ENCODE measurements around the gene NMUR2.

GRCh38 chr5:152389208-152389849 is 15.8 kb downstream of the NMUR2 start:
- no peak for TF ChIP-seq EZH2 (IDR thresholded peaks at IDR 0.05; ENCODE audit: borderline replicate concordance, insufficient read depth, low read length, poor library complexity, severe bottlenecking)
- TF ChIP-seq CTCF (IDR thresholded peaks at IDR 0.05; ENCODE audit: poor library complexity, severe bottlenecking), result no peak
- no peak for TF ChIP-seq RAD21 (conservative IDR thresholded peaks at IDR 0.05)
- TF ChIP-seq SMC3 (conservative IDR thresholded peaks at IDR 0.05; ENCODE audit: poor library complexity), result no peak
- TF ChIP-seq POLR2AphosphoS5 (IDR thresholded peaks at IDR 0.05), result no peak
- no peak for TF ChIP-seq EP300 (conservative IDR thresholded peaks at IDR 0.05; ENCODE audit: poor library complexity, severe bottlenecking)
- no peak for TF ChIP-seq REST (IDR thresholded peaks at IDR 0.05; ENCODE audit: borderline replicate concordance)

Data from neural cell (in vitro differentiated cells).